BLaER1 treated with 17β-estradiol and CSF1 and Interleukin-3, amounts not matched to agents 10 nM and 100 nM (cell line): ENCODE data around the gene PRDM10.

Experiments used
- H3K27ac ChIP-seq, 11 experiments: shearing (Covaris generic); formaldehyde crosslinking; 2 replicates each; pipeline ENCODE4 v1.8.1; 2022
- H3K27me3 ChIP-seq, 11 experiments: shearing (Covaris generic); formaldehyde crosslinking; 2 replicates each; pipeline ENCODE4 v1.8.1; 2022
- H3K36me3 ChIP-seq, 11 experiments: shearing (Covaris generic); formaldehyde crosslinking; 2 replicates each; pipeline ENCODE4 v1.8.1; 2022
- H3K4me1 ChIP-seq, 10 experiments: shearing (Covaris generic); formaldehyde crosslinking; 2 replicates each; pipeline ENCODE4 v1.8.1; 2022
- H3K4me2 ChIP-seq, 11 experiments: shearing (Covaris generic); formaldehyde crosslinking; 2 replicates each; pipeline ENCODE4 v1.8.1; 2022
- H3K4me3 ChIP-seq, 10 experiments: shearing (Covaris generic); formaldehyde crosslinking; 2 replicates each; pipeline ENCODE4 v1.8.1; 2022
- H3K9ac ChIP-seq, 11 experiments: shearing (Covaris generic); formaldehyde crosslinking; 2 replicates each; pipeline ENCODE4 v1.8.1; 2022
- H3K9me3 ChIP-seq, 11 experiments: shearing (Covaris generic); formaldehyde crosslinking; replicated peaks in 1 of 11; 2 replicates each; pipeline ENCODE4 v1.8.1; 2022
- H4K20me1 ChIP-seq, 11 experiments: shearing (Covaris generic); formaldehyde crosslinking; 2 replicates each; pipeline ENCODE4 v1.8.1; 2022
- Cebpa-rat ChIP-seq, 11 experiments: shearing (Covaris generic); IDR thresholded peaks; 2 replicates each; pipeline ENCODE4 v1.8.1; 2022

PRDM10 gene

GRCh38 chr11:130037881-130038585, 35.4 kb upstream of the PRDM10 start:
- Histone ChIP-seq H3K27ac (no peak overlapping the region), H3K4me1 (peaks cover 13 to 59% (median 20%) of the 10 kb centered on the region in 10 experiments; a peak in 19 of 20 replicates), H3K27me3 (no peaks in the 10 kb centered on the region), H3K36me3 (no peaks in the 10 kb centered on the region), H3K9me3 (peaks cover 0 to 15% (median 12%) of the 10 kb centered on the region in 11 experiments; a peak in 16 of 22 replicates), H3K9ac (no peak overlapping the region), H4K20me1 (no peaks in the 10 kb centered on the region), H3K4me2 (peak overlapping the region in 3 of 11 experiments; percentile 15 to 52 (median 50); a peak in 6 of 22 replicates), H3K4me3 (no peak overlapping the region)
- TF ChIP-seq Cebpa-rat (IDR thresholded peaks at IDR 0.05) = no peak

DNA sequence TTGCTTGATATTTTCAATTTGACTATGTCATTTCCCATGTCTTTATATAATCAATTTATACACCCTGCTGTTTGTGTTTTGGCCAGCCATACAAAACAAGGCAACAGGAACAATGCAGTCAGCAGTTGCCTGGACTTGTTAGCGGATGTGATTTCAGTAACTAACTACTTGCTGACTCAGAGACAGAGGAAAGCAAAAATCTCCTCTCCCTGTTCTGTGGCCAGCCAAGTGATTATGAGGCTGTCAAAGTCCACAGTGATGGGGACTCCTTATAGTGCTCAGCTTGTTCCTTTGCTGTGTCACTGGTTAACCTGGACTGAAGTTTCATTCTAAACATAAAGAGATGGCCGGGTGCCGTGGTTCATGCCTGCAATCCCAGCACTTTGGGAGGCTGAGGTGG, 34.4 kb upstream of the PRDM10 start:
- TF ChIP-seq Cebpa-rat (IDR thresholded peaks at IDR 0.05) = no peak
- 0 out of 22 replicates have a peak overlapping the region, but pooled peaks of 1 of the 11 experiments have one; percentile 7 for H3K27ac ChIP-seq
- no peaks in the 10 kb centered on the region for H3K27me3 ChIP-seq
- H3K4me3 ChIP-seq = no peak overlapping the region
- peak overlapping the region in 3 of 11 experiments; percentile 15 to 52 (median 50); a peak in 6 of 22 replicates for H3K4me2 ChIP-seq
- no peaks in the 10 kb centered on the region for H3K36me3 ChIP-seq
- H3K9ac ChIP-seq = no peak overlapping the region
- H3K4me1 ChIP-seq = peaks cover 6 to 49% (median 10%) of the 10 kb centered on the region in 10 experiments; a peak in 19 of 20 replicates
- H3K9me3 ChIP-seq = peaks cover 0 to 18% (median 11%) of the 10 kb centered on the region in 11 experiments; a peak in 16 of 22 replicates
- no peaks in the 10 kb centered on the region for H4K20me1 ChIP-seq

GRCh38 chr11:130034236-130034635, 31.6 kb upstream of the PRDM10 start:
- Histone ChIP-seq H3K36me3 (no peaks in the 10 kb centered on the region), H3K9ac (no peak overlapping the region), H3K9me3 (0 out of 22 replicates have a peak, but pooled peaks cover 0 to 4% (median 0%) of the 10 kb centered on the region in 11 experiments), H3K4me1 (peaks cover 0 to 44% (median 2%) of the 10 kb centered on the region in 10 experiments; a peak in 10 of 20 replicates), H3K4me3 (no peak overlapping the region), H3K27me3 (no peaks in the 10 kb centered on the region), H3K4me2 (0 out of 22 replicates have a peak overlapping the region, but pooled peaks of 1 of the 11 experiments have one; percentile 9), H4K20me1 (no peaks in the 10 kb centered on the region), H3K27ac (no peak overlapping the region)
- TF ChIP-seq Cebpa-rat (IDR thresholded peaks at IDR 0.05) = no peak

DNA sequence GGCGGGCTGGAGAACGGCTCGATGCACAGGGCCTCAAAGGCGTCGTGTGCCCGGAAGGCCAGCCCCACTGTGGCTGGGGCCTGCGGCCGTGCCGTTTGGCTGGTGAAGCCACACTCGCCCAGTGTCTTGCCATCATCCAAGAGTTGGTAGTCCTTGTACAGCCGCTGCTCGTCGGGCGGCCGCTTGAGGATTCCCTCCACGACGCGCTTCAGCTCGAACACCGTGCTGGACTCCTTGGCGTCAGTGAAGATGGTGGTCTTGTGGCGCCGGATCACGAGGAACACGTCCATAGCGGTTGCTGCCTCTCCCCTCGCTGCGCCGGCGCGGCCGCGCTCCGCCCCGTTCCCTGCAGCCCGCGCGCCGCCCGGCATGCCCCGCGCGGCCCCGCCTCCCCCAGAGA, 30.3 kb upstream of the PRDM10 start:
- H3K4me2 ChIP-seq = no peak overlapping the region
- H3K4me1 ChIP-seq = peaks cover 0 to 41% (median 5%) of the 10 kb centered on the region in 10 experiments; a peak in 10 of 20 replicates
- no peak for TF ChIP-seq Cebpa-rat (IDR thresholded peaks at IDR 0.05)
- no peaks in the 10 kb centered on the region for H4K20me1 ChIP-seq
- H3K4me3 ChIP-seq = no peak overlapping the region
- no peak overlapping the region for H3K9ac ChIP-seq
- H3K27me3 ChIP-seq = no peaks in the 10 kb centered on the region
- H3K36me3 ChIP-seq = no peaks in the 10 kb centered on the region
- no peak overlapping the region for H3K27ac ChIP-seq
- H3K9me3 ChIP-seq = 0 out of 22 replicates have a peak, but pooled peaks cover 0 to 4% (median 0%) of the 10 kb centered on the region in 11 experiments

DNA sequence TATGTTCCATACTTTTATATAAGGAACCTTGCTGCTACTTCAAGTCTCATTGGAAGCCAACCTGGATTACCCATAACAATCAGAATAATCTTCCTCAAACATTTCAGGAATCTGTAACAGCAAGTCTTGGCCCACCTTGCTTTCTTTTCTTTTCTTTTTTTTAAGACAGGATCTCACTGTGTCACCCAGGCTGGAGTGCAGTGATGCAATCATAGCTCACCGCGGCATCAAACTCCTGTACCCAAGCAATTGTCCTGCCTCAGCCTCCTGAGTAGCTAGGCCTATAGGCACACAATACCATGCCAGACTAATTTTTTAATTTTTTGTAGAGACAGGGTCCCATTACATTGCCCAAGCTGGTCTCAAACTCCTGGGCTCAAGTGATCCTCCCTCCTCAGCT, 29.3 kb upstream of the PRDM10 start:
- Histone ChIP-seq H3K4me1 (peaks cover 0 to 31% (median 5%) of the 10 kb centered on the region in 10 experiments; a peak in 10 of 20 replicates), H3K4me3 (no peak overlapping the region), H3K27ac (no peak overlapping the region), H3K4me2 (no peak overlapping the region), H3K27me3 (0 out of 22 replicates have a peak, but pooled peaks cover 0 to under 1% (median 0%) of the 10 kb centered on the region in 11 experiments), H3K9me3 (0 out of 22 replicates have a peak, but pooled peaks cover 0 to 4% (median 0%) of the 10 kb centered on the region in 11 experiments), H3K9ac (no peak overlapping the region), H3K36me3 (no peaks in the 10 kb centered on the region), H4K20me1 (no peaks in the 10 kb centered on the region)
- TF ChIP-seq Cebpa-rat (IDR thresholded peaks at IDR 0.05) = no peak

GRCh38 chr11:130031056-130031455, 28.4 kb upstream of the PRDM10 start:
- Histone ChIP-seq H3K4me1 (peaks cover 0 to 22% (median 5%) of the 10 kb centered on the region in 10 experiments; a peak in 10 of 20 replicates), H3K4me2 (no peak overlapping the region), H3K27me3 (peaks cover 0 to 8% (median 0%) of the 10 kb centered on the region in 11 experiments; a peak in 3 of 22 replicates), H3K9me3 (0 out of 22 replicates have a peak, but pooled peaks cover 0 to 4% (median 0%) of the 10 kb centered on the region in 11 experiments), H3K4me3 (no peak overlapping the region), H3K36me3 (no peaks in the 10 kb centered on the region), H3K9ac (no peak overlapping the region), H3K27ac (no peak overlapping the region), H4K20me1 (no peaks in the 10 kb centered on the region)
- no peak for TF ChIP-seq Cebpa-rat (IDR thresholded peaks at IDR 0.05)

DNA sequence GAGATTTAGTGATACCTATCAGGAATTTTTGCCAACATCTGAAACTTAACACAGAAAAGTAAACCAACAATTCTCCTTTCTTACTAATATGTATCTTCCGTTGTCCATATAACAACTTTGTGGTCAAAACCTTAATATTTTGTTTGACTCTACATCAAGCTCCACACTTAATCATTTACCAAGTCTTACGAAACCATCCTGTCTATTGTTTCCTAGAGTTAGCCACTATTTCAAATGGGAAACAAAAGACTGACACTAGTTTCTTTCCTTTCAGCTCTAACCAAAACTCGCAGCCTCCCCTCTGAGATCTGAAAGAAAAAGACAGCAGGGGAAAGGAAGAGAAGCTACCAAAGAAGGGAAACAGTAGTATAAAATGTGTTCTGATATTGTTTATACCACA, 26.5 kb upstream of the PRDM10 start:
- Histone ChIP-seq H3K9ac (no peak overlapping the region), H3K4me1 (peaks cover 3 to 19% (median 9%) of the 10 kb centered on the region in 10 experiments; a peak in 19 of 20 replicates), H4K20me1 (no peaks in the 10 kb centered on the region), H3K27ac (peak overlapping the region in 1 of 11 experiments; percentile 37; a peak in 1 of 22 replicates), H3K36me3 (no peaks in the 10 kb centered on the region), H3K9me3 (0 out of 22 replicates have a peak, but pooled peaks cover 0 to 4% (median 0%) of the 10 kb centered on the region in 11 experiments), H3K4me3 (no peak overlapping the region), H3K4me2 (peak overlapping the region in 6 of 11 experiments; percentile 22 to 70 (median 46); a peak in 10 of 22 replicates), H3K27me3 (peaks cover 0 to 25% (median 9%) of the 10 kb centered on the region in 11 experiments; a peak in 9 of 22 replicates)
- no peak for TF ChIP-seq Cebpa-rat (IDR thresholded peaks at IDR 0.05)

DNA sequence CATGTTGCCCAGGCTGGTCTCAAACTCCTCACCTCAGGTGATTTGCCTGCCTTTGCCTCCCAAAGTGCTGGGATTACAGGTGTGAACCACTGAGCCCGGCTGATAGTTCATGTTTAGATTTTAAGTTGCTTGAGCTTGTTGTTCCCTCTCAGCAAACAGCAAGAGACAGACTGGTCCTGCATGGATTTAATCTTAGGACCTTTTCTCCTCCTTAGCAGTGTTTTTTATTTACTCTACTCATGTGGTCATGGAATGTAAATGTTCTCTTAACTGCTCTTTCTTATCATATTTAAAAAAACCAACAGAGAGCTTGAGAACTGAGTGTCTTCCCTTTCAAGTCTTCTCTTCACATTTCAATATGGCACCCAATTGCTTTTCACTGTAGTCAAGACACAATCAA, 22.7 kb upstream of the PRDM10 start:
- H3K36me3 ChIP-seq = no peaks in the 10 kb centered on the region
- H3K9me3 ChIP-seq = peaks cover 10 to 23% (median 14%) of the 10 kb centered on the region in 11 experiments; a peak in 20 of 22 replicates
- H3K4me1 ChIP-seq = peaks cover 22 to 38% (median 27%) of the 10 kb centered on the region in 10 experiments
- H3K4me2 ChIP-seq = no peak overlapping the region
- no peaks in the 10 kb centered on the region for H4K20me1 ChIP-seq
- no peak overlapping the region for H3K27ac ChIP-seq
- no peak overlapping the region for H3K4me3 ChIP-seq
- H3K27me3 ChIP-seq = peaks cover 0 to 26% (median 9%) of the 10 kb centered on the region in 11 experiments; a peak in 9 of 22 replicates
- TF ChIP-seq Cebpa-rat (IDR thresholded peaks at IDR 0.05) = no peak
- H3K9ac ChIP-seq = no peak overlapping the region

DNA sequence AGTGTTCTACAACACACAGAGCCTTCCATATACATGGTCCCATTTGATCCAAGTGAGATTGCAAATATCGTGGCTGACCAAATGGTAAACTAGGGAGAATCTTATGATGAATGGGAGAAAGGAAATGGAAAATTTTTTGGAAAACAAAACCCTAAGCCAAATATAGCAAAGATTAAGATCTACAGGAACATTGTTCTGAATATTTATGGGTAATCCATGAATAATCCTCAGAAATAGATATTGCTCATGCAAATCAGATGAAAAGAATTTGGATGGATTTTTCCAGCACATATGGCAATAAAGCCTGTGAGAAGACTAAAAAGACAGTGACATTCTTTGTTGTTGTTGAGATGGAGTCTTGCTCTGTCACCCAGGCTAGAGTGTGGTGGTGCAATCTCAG, 21.7 kb upstream of the PRDM10 start:
- peaks cover 25 to 35% (median 28%) of the 10 kb centered on the region in 10 experiments for H3K4me1 ChIP-seq
- no peaks in the 10 kb centered on the region for H3K36me3 ChIP-seq
- H3K4me3 ChIP-seq = no peak overlapping the region
- peaks cover 0 to 28% (median 9%) of the 10 kb centered on the region in 11 experiments; a peak in 9 of 22 replicates for H3K27me3 ChIP-seq
- peaks cover 10 to 24% (median 14%) of the 10 kb centered on the region in 11 experiments; a peak in 20 of 22 replicates for H3K9me3 ChIP-seq
- H3K4me2 ChIP-seq = peak overlapping the region in 9 of 11 experiments; percentile 53 to 86 (median 62); a peak in 16 of 22 replicates
- H4K20me1 ChIP-seq = no peaks in the 10 kb centered on the region
- no peak for TF ChIP-seq Cebpa-rat (IDR thresholded peaks at IDR 0.05)
- no peak overlapping the region for H3K27ac ChIP-seq
- no peak overlapping the region for H3K9ac ChIP-seq
